Measurements from ENCODE around the gene IGSF11. TPM values are rescaled to one million over a fixed set of nuclear protein-coding genes. Genes with fewer than 3 reads are reported as not detected.

IGSF11 gene
- total and polyA plus RNA-seq, 7 donors = 0.85 to 18.2 (median 8.3) TPM; not detected in 2

- Histone ChIP-seq H3K4me3 (no peak overlapping the region), H3K4me1 (peaks cover 0 to 39% (median 30%) of the 10 kb centered on the region in 4 donors), H3K27me3 (no peaks in the 10 kb centered on the region), H3K27ac (no peak overlapping the region), H3K9me3 (no peaks in the 10 kb centered on the region), H3K36me3 (no peaks in the 10 kb centered on the region)
- intact Hi-C loops (cut with DNase I) = loop anchor here (5.0 kb wide), 1 partner anchor 38 kb away; no protein-coding TSS in a partner anchor
- WGBS, 2 donors = 71 to 81% methylated on average over 2 of the region's 2 CpGs
- DNase-seq = no peak
- TF ChIP-seq POLR2A (IDR thresholded peaks at IDR 0.05) (no peak), CTCF (IDR thresholded peaks at IDR 0.05) (no peak), POLR2AphosphoS5 (IDR thresholded peaks at IDR 0.05) (no peak), EP300 (IDR thresholded peaks at IDR 0.05) (no peak)
These were observed 49.9 kb downstream of the IGSF11 start for GRCh38 chr3:118984699-118985098.

GRCh38 chr3:118981494-118982134 lies 53.0 kb downstream of the IGSF11 start:
- Histone ChIP-seq H3K9me3 (no peaks in the 10 kb centered on the region), H3K27me3 (no peaks in the 10 kb centered on the region), H3K27ac (no peak overlapping the region), H3K4me3 (no peak overlapping the region), H3K4me1 (peaks cover 0 to 9% (median 8%) of the 10 kb centered on the region in 4 donors), H3K36me3 (no peaks in the 10 kb centered on the region)
- no peak for TF ChIP-seq POLR2AphosphoS5 (IDR thresholded peaks at IDR 0.05)
- TF ChIP-seq POLR2A (IDR thresholded peaks at IDR 0.05) = no peak
- TF ChIP-seq CTCF (IDR thresholded peaks at IDR 0.05) = no peak
- no peak for TF ChIP-seq EP300 (IDR thresholded peaks at IDR 0.05)
- intact Hi-C loops (cut with DNase I) = no loop called here
- WGBS, 2 donors = 71 to 83% methylated on average over 6 of the region's 6 CpGs
- DNase-seq = no peak

GRCh38 chr3:118980832-118981231 lies 53.8 kb downstream of the IGSF11 start:
- Histone ChIP-seq H3K9me3 (no peaks in the 10 kb centered on the region), H3K27ac (no peak overlapping the region), H3K36me3 (no peaks in the 10 kb centered on the region), H3K27me3 (no peaks in the 10 kb centered on the region), H3K4me1 (peaks cover 0 to 2% (median 1%) of the 10 kb centered on the region in 4 donors), H3K4me3 (no peak overlapping the region)
- TF ChIP-seq POLR2A (IDR thresholded peaks at IDR 0.05) (no peak), POLR2AphosphoS5 (IDR thresholded peaks at IDR 0.05) (no peak), CTCF (IDR thresholded peaks at IDR 0.05) (no peak), EP300 (IDR thresholded peaks at IDR 0.05) (no peak)
- intact Hi-C loops (cut with DNase I) = no loop called here
- WGBS, 2 donors = 83 to 89% methylated on average over 2 of the region's 2 CpGs
- DNase-seq = no peak

- H3K27me3 ChIP-seq = no peaks in the 10 kb centered on the region
- intact Hi-C loops (cut with DNase I) = no loop called here
- no peak for DNase-seq
- H3K27ac ChIP-seq = no peak overlapping the region
- H3K36me3 ChIP-seq = no peaks in the 10 kb centered on the region
- no peak overlapping the region for H3K4me3 ChIP-seq
- TF ChIP-seq CTCF (IDR thresholded peaks at IDR 0.05) = no peak
- TF ChIP-seq EP300 (IDR thresholded peaks at IDR 0.05) = no peak
- no peak for TF ChIP-seq POLR2A (IDR thresholded peaks at IDR 0.05)
- no peak for TF ChIP-seq POLR2AphosphoS5 (IDR thresholded peaks at IDR 0.05)
- peaks cover 0 to 6% (median 2%) of the 10 kb centered on the region in 4 donors for H3K4me1 ChIP-seq
- WGBS, 2 donors = 94 to 95% methylated on average over 5 of the region's 5 CpGs
- no peaks in the 10 kb centered on the region for H3K9me3 ChIP-seq
These were observed 56.3 kb downstream of the IGSF11 start for GRCh38 chr3:118978393-118978758.
